ENCODE data around the gene TRMT10C. TPM values are rescaled to one million over a fixed set of nuclear protein-coding genes. Genes with fewer than 3 reads are reported as not detected.

Gene TRMT10C
- total and polyA plus RNA-seq, 9 of the 15 experiments (the other 6 are each of a cell fraction or from before 2014, with no cell fraction given) = 48.6 to 106 (median 63.9) TPM

GRCh38 chr3:101529816-101530685, 31.6 kb upstream of the TRMT10C start (continued):
- TF ChIP-seq TRIM25 (IDR thresholded peaks at IDR 0.05; ENCODE audit: borderline replicate concordance) (no peak), CEBPG (CRISPR knock-in tag; IDR thresholded peaks at IDR 0.05) (no peak), CEBPG (tag; conservative IDR thresholded peaks at IDR 0.05 in 1 of 2, IDR thresholded peaks at IDR 0.05 in 1 of 2) (no peak), MECOM (CRISPR knock-in tag; IDR thresholded peaks at IDR 0.05) (no peak), BRD9 (IDR thresholded peaks at IDR 0.05; ENCODE audit: low read depth, partially characterized antibody) (peak; percentile 47), RUNX1 (IDR thresholded peaks at IDR 0.05; ENCODE audit: low read depth) (peak; percentile 89; the same call in 1 of the 2 replicates), FOXM1 (IDR thresholded peaks at IDR 0.05; ENCODE audit: low read depth) (peak; percentile 92), FOXM1 (CRISPR knock-in tag; IDR thresholded peaks at IDR 0.05; ENCODE audit: low read depth) (no peak), ARID3A (IDR thresholded peaks at IDR 0.05; ENCODE audit: borderline replicate concordance, low read depth, low read length) (peak; percentile 58; the same call in 1 of the 2 replicates), ZNF589 (CRISPR knock-in tag; IDR thresholded peaks at IDR 0.05; ENCODE audit: low read depth) (peak; percentile 88), NCOA2 (IDR thresholded peaks at IDR 0.05; ENCODE audit: partially characterized antibody in 2 of 2) (peak; percentile 33 to 49), ZFP36 (IDR thresholded peaks at IDR 0.05; ENCODE audit: low read depth, low read length, partially characterized antibody) (peak; percentile 75), LARP7 (IDR thresholded peaks at IDR 0.05) (no peak), ZNF431 (CRISPR knock-in tag; IDR thresholded peaks at IDR 0.05) (no peak), ZNF280A (IDR thresholded peaks at IDR 0.05; ENCODE audit: low read depth, partially characterized antibody) (peak; percentile 51), MED1 (CRISPR knock-in tag; IDR thresholded peaks at IDR 0.05; ENCODE audit: borderline replicate concordance) (no peak), CC2D1A (IDR thresholded peaks at IDR 0.05) (peak; percentile 95; the same call in 1 of the 2 replicates), THAP7 (CRISPR knock-in tag; IDR thresholded peaks at IDR 0.05) (no peak)
